Measurements from ENCODE around the gene MDH1B.
A peak's percentile ranks its signal among the peaks of the same experiment; 100 is the strongest.
"Not testable (repeated sequence)": the region's sequence is repeated elsewhere in the genome, so short reads cannot be mapped to it uniquely, and the experiment has no call there.

Gene MDH1B

GRCh38 chr2:206765242-206766056 lies at the start of gene MDH1B, which contains the start of gene FASTKD2:
Gene MDH1B, minus strand, starts transcription at chr2:206765328. Its CDS starts 57 bp downstream, at chr2:206765271.
Gene FASTKD2, plus strand, starts transcription at chr2:206765606. Its CDS starts 1,088 bp downstream, at chr2:206766694.
- Histone ChIP-seq H3K9me3 (ENCODE audit: low read length) (no peaks in the 10 kb centered on the region), H3K36me3 (ENCODE audit: insufficient read depth, low read length) (peaks cover 24% of the 10 kb centered on the region), H3K27me3 (ENCODE audit: insufficient read depth, low read length) (no peaks in the 10 kb centered on the region), H3K4me1 (ENCODE audit: insufficient read depth, low read length) (peaks cover 10% of the 10 kb centered on the region), H3K4me3 (ENCODE audit: low read length) (peak within 1 kb of the TSS; percentile 60), H2AFZ (ENCODE audit: low read depth, low read length) (peak within 1 kb of the TSS; percentile 98)

- H2AFZ ChIP-seq (ENCODE audit: low read depth, low read length) = no peak overlapping the region
- peaks cover 3% of the 10 kb centered on the region for H3K9me3 ChIP-seq (ENCODE audit: low read length)
- H3K4me3 ChIP-seq (ENCODE audit: low read length) = no peak overlapping the region
Measured at GRCh38 chr2:206814498-206814897, 49.4 kb upstream of the MDH1B start.

DNA sequence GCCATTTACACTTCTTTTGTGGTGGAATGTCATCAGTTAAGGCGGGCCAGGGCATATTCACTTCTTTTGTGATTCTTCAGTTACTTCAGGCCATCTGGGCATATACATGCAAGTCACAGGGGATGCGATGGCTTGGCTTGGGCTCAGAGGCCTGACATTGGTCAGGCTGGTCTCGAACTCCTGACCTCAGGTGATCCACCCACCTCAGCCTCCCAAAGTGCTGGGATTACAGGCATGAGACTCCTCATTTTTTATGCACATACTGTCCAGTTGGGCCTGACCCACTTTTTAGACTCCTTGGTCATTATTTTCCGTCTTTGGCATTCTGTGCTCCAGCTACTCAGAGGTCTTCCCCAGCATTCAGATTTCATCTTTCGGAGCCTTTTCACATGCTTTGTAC lies 47.3 kb upstream of the MDH1B start:
- not testable (repeated sequence) for H2AFZ ChIP-seq (ENCODE audit: low read depth, low read length); H3K4me1 ChIP-seq (ENCODE audit: insufficient read depth, low read length); H3K27me3 ChIP-seq (ENCODE audit: insufficient read depth, low read length); H3K36me3 ChIP-seq (ENCODE audit: insufficient read depth, low read length); H3K9me3 ChIP-seq (ENCODE audit: low read length); H3K4me3 ChIP-seq (ENCODE audit: low read length)

More at GRCh38 chr2:206814498-206814897, 49.4 kb upstream of the MDH1B start:
- Histone ChIP-seq H3K36me3 (ENCODE audit: insufficient read depth, low read length) (no peaks in the 10 kb centered on the region), H3K27me3 (ENCODE audit: insufficient read depth, low read length) (no peaks in the 10 kb centered on the region), H3K4me1 (ENCODE audit: insufficient read depth, low read length) (no peaks in the 10 kb centered on the region)

DNA sequence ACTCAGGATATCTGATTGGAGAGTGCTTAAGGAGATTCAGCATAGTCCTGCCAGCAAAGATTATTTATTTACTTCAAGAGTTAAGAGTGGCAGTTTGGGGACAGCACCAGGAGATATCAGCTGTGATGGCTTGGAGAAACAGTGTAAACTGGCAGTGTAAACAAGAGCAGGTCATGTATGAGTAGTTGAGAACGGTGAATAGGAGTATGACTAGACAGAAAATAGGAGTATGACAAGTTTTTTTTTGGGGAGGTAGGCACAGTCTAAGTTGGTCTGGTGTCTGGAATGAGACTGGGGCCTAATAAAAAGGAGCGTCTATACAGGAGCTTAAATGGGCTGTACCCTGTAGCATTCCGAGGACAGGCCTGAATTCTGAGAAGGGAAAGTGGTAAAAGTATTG lies 42.5 kb upstream of the MDH1B start:
- not testable (repeated sequence) for H3K27me3 ChIP-seq (ENCODE audit: insufficient read depth, low read length); H3K9me3 ChIP-seq (ENCODE audit: low read length); H3K4me1 ChIP-seq (ENCODE audit: insufficient read depth, low read length); H2AFZ ChIP-seq (ENCODE audit: low read depth, low read length); H3K4me3 ChIP-seq (ENCODE audit: low read length); H3K36me3 ChIP-seq (ENCODE audit: insufficient read depth, low read length)

DNA sequence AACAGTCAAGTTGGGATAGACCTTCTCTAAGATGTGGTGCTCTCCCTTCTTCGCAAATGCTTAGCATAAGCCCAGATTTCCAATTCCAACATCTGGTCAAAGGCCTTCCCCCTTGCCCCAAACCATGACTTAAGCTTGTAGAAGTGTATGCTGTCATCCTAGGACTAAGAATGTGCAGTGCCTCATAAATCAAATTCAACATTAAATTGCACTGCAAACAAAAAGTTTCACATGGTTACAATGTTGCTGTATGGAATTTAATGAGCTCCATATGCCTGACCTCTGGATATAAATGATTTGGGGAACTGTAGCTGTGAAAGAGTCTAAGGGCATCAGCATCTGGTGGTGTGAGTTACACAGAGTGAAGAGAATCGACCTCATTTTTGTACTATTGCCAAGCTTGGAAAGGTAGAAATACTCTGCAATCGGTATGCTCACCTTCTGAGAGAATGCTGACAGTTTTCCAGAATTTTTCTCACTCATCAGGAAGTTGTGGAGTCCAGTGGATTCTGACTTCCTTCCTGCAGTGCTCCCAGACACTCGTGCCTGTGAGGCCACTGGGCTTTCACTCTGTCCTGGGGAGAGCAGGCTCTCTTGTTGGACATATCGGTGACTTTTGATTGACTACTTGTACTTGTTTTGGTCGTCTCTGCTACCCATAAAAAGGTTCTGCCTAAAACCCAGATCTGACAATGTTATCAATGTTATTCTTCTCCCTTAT lies 40.9 kb upstream of the MDH1B start:
- Histone ChIP-seq H3K27me3 (ENCODE audit: insufficient read depth, low read length) (no peaks in the 10 kb centered on the region), H3K36me3 (ENCODE audit: insufficient read depth, low read length) (no peaks in the 10 kb centered on the region), H3K4me1 (ENCODE audit: insufficient read depth, low read length) (peaks cover 10% of the 10 kb centered on the region), H3K9me3 (ENCODE audit: low read length) (no peaks in the 10 kb centered on the region), H3K4me3 (ENCODE audit: low read length) (no peak overlapping the region), H2AFZ (ENCODE audit: low read depth, low read length) (no peak overlapping the region)

- H3K4me3 ChIP-seq (ENCODE audit: low read length) = no peak overlapping the region
- no peak overlapping the region for H2AFZ ChIP-seq (ENCODE audit: low read depth, low read length)
- H3K9me3 ChIP-seq (ENCODE audit: low read length) = no peaks in the 10 kb centered on the region
- H3K27me3 ChIP-seq (ENCODE audit: insufficient read depth, low read length) = no peaks in the 10 kb centered on the region
- no peaks in the 10 kb centered on the region for H3K36me3 ChIP-seq (ENCODE audit: insufficient read depth, low read length)
- peaks cover 15% of the 10 kb centered on the region for H3K4me1 ChIP-seq (ENCODE audit: insufficient read depth, low read length)
Measured at GRCh38 chr2:206804326-206804725, 39.2 kb upstream of the MDH1B start.

DNA sequence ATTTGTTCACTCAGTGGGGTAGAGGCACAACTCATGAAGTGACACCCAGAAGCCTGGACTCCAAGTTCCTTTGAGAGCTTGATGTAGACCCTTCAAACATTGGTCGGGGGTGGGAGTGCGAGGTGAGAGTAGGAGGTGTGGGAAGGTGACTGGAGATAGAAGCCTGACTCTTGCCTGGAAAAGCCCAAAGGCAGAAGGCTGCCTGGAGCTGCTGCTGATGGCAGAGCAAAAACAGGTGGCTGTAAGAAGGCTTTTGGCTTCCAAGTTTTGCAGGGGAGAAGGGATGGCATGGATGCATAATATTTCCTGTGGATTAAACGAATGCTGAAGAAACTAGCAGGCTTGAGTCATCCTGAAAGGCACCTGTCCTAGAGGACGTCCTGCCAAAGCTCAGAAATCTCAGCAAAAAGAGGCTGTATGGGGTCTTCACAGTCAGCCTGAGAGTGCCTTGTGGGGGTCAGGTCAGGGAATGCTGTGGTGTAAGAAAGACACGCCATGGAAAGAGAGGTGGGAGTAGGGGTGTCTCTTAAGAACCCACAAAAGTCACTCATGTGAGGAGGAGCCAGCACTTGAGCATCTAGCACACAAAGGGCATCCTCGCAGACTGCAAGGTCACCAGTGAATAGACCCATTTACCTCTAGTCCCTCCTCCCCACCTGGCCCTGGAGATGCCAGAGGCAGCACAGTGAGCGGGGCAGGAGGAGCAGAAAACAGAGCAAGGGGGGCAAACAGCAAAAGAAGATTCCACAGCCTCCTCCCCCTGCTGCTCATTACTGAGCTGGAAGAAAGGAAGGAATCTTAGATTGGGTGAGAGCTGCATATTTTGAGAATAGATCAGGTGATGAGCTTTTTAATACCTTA lies 37.8 kb upstream of the MDH1B start:
- H3K9me3 ChIP-seq (ENCODE audit: low read length) = no peaks in the 10 kb centered on the region
- no peaks in the 10 kb centered on the region for H3K36me3 ChIP-seq (ENCODE audit: insufficient read depth, low read length)
- no peak overlapping the region for H2AFZ ChIP-seq (ENCODE audit: low read depth, low read length)
- H3K4me1 ChIP-seq (ENCODE audit: insufficient read depth, low read length) = peaks cover 15% of the 10 kb centered on the region
- H3K4me3 ChIP-seq (ENCODE audit: low read length) = no peak overlapping the region
- H3K27me3 ChIP-seq (ENCODE audit: insufficient read depth, low read length) = no peaks in the 10 kb centered on the region

DNA sequence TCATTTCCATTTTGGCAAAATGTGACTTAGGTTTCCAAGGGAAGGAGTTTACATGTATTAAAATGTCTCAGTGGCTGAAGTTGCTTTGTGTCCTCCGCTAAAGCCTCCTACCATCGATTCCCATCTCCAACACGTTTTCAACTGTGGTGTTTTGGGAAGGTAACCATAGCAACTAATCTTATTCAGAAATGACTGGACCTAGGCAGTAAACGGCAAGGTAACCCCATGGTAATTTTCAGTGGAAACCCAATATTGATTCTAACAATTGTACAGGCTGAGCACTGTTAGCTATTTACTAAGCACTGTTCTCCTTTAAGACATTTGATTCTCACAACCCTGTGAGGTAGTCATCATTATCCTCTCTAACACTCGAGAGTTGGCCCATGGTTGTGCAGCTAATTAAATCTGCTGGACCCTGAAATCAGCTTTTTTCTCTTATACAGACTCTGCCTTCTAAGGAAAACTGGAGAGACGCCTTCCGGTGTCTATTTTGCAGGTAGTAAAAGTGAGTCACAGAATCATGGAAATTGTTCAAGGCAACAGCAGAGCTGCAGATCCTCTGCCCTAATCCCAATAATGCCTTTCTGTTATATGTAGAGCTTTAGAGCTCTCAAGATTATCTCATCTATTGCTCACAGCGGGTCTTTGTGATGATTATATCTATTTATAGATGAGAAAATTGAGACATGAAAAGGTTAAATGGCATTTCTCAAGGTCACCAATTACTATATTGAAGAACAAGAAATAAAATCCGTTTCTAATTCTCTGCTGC lies 36.5 kb upstream of the MDH1B start:
- Histone ChIP-seq H3K9me3 (ENCODE audit: low read length) (no peaks in the 10 kb centered on the region), H3K27me3 (ENCODE audit: insufficient read depth, low read length) (no peaks in the 10 kb centered on the region), H2AFZ (ENCODE audit: low read depth, low read length) (no peak overlapping the region), H3K4me3 (ENCODE audit: low read length) (no peak overlapping the region), H3K36me3 (ENCODE audit: insufficient read depth, low read length) (peaks cover under 1% of the 10 kb centered on the region), H3K4me1 (ENCODE audit: insufficient read depth, low read length) (peaks cover 15% of the 10 kb centered on the region)

DNA sequence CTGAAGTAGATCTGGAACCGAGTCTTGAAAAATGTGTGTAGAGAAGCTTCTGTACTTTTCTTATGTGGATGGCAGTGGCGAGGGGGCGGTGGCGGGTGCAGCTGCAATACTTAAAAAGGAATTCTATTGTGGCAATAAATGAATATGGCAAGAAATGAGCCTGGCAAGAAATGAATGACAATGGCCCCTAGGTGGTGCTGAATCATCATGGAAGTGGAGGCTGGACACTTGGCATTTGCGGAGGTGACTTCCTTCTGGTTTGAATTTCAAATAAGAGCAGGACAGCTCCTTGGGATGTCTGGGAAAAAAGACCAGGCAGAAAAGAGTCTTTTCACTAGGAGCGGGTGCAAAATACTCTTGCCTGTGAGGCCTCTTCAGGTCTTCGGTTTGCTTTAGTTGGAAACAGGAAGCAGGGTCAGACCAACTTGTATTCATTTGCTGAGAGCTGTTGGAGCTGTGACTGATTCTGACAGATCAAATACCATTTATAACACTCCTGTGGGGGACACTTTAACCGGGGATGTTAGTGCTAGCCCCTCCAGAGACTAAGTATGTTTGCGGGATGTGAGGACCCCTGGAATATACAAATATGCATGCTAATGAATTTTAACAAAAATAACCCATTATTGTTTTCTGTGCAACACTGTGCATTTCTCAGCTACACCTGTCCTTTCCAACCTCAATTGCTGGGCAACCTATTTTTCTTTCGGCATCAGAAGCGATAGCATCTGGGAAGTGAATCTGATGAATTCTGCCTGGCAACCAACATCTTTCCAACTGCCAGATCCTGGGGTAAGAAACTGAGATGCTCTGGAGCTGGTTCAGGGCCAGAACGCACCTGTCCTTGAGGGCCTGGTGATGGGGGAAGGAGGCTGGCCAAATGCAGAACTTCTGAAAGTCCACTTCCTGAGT lies 35.6 kb upstream of the MDH1B start:
- Histone ChIP-seq H3K36me3 (ENCODE audit: insufficient read depth, low read length) (peaks cover 7% of the 10 kb centered on the region), H3K4me3 (ENCODE audit: low read length) (no peak overlapping the region), H2AFZ (ENCODE audit: low read depth, low read length) (no peak overlapping the region), H3K4me1 (ENCODE audit: insufficient read depth, low read length) (peaks cover 15% of the 10 kb centered on the region), H3K27me3 (ENCODE audit: insufficient read depth, low read length) (no peaks in the 10 kb centered on the region), H3K9me3 (ENCODE audit: low read length) (no peaks in the 10 kb centered on the region)

- H3K27me3 ChIP-seq (ENCODE audit: insufficient read depth, low read length) = no peaks in the 10 kb centered on the region
- no peaks in the 10 kb centered on the region for H3K9me3 ChIP-seq (ENCODE audit: low read length)
- peaks cover 15% of the 10 kb centered on the region for H3K4me1 ChIP-seq (ENCODE audit: insufficient read depth, low read length)
- H2AFZ ChIP-seq (ENCODE audit: low read depth, low read length) = no peak overlapping the region
- H3K36me3 ChIP-seq (ENCODE audit: insufficient read depth, low read length) = peaks cover 17% of the 10 kb centered on the region
- no peak overlapping the region for H3K4me3 ChIP-seq (ENCODE audit: low read length)
Measured at GRCh38 chr2:206799083-206799482, 34.0 kb upstream of the MDH1B start.

GRCh38 chr2:206798000-206798399 lies 32.9 kb upstream of the MDH1B start:
- Histone ChIP-seq H3K9me3 (ENCODE audit: low read length) (no peaks in the 10 kb centered on the region), H2AFZ (ENCODE audit: low read depth, low read length) (no peak overlapping the region), H3K4me3 (ENCODE audit: low read length) (no peak overlapping the region), H3K36me3 (ENCODE audit: insufficient read depth, low read length) (peaks cover 26% of the 10 kb centered on the region), H3K27me3 (ENCODE audit: insufficient read depth, low read length) (no peaks in the 10 kb centered on the region), H3K4me1 (ENCODE audit: insufficient read depth, low read length) (peaks cover 15% of the 10 kb centered on the region)

Data from neuron (in vitro differentiated cells).